GM23248 (cell line): ENCODE data around the gene ATAD1.

ENCODE experiments used
- EZH2 ChIP-seq: fragments of 200-600 bp; sonication (generic); IDR thresholded peaks from 2 replicates; pipeline ENCODE4 v1.6.1; 2018; ENCODE audit warnings: antibody characterized with exemption, mild to moderate bottlenecking; ENCODE audit not compliant: insufficient read depth, poor library complexity, severe bottlenecking
- EZH2phosphoT487 ChIP-seq: fragments of 200-600 bp; sonication (generic); IDR thresholded peaks from 2 replicates; pipeline ENCODE4 v1.6.1; 2018; ENCODE audit warnings: antibody characterized with exemption, moderate library complexity, mild to moderate bottlenecking, low read depth; ENCODE audit not compliant: insufficient read depth

- TF ChIP-seq EZH2 (no peak), EZH2phosphoT487 (no peak)
These were observed 12.1 kb upstream of the ATAD1 start for GRCh38 chr10:87829986-87830729.
